GM18499 (cell line): ENCODE results near the gene SLC6A16.
"Not testable (repeated sequence)": the region's sequence is repeated elsewhere in the genome, so short reads cannot be mapped to it uniquely, and the experiment has no call there.

Experiments
- ATAC-seq: cut with Tn5 transposase; IDR thresholded peaks from one replicate; pipeline ENCODE4 v1.9.1; 2021; ENCODE audit warnings: moderate number of reproducible peaks; ENCODE audit not compliant: insufficient read depth, unreplicated experiment

Gene SLC6A16

GRCh38 chr19:49324801-49325576 is at the start of gene SLC6A16:
SLC6A16 (minus strand) TSS chr19:49325191; CDS start chr19:49311347, 13,844 bp downstream.
- ATAC-seq = no peak

- ATAC-seq = not testable (repeated sequence)
Observed at GRCh38 chr19:49373174-49373573, 48.2 kb upstream of the SLC6A16 start.

- no peak for ATAC-seq
Observed at GRCh38 chr19:49371184-49371583, 46.2 kb upstream of the SLC6A16 start.

- no peak for ATAC-seq
Observed at GRCh38 chr19:49368711-49369358, 43.8 kb upstream of the SLC6A16 start.

GRCh38 chr19:49366110-49366509 is 41.1 kb upstream of the SLC6A16 start:
- no peak for ATAC-seq

- ATAC-seq = no peak
Observed at GRCh38 chr19:49364083-49364737, 39.2 kb upstream of the SLC6A16 start.

GRCh38 chr19:49363268-49364082 is 38.5 kb upstream of the SLC6A16 start, which contains the start of gene DKKL1:
DKKL1 (plus strand) TSS chr19:49363877; CDS start chr19:49363999, 122 bp downstream.
- ATAC-seq = no peak

GRCh38 chr19:49362929-49363267 is 37.9 kb upstream of the SLC6A16 start:
- ATAC-seq = no peak

- ATAC-seq = no peak
Observed at GRCh38 chr19:49362048-49362928, 37.3 kb upstream of the SLC6A16 start, which contains the start of gene TEAD2. TEAD2 (minus strand) TSS chr19:49362416; CDS start chr19:49360075, 2,341 bp downstream.

- no peak for ATAC-seq
Observed at GRCh38 chr19:49361438-49362047, 36.6 kb upstream of the SLC6A16 start.

- no peak for ATAC-seq
Observed at GRCh38 chr19:49359851-49360820, 35.1 kb upstream of the SLC6A16 start.

GRCh38 chr19:49357186-49357585 is 32.2 kb upstream of the SLC6A16 start:
- ATAC-seq = no peak

GRCh38 chr19:49356382-49356781 is 31.4 kb upstream of the SLC6A16 start:
- no peak for ATAC-seq

- ATAC-seq = no peak
Observed at GRCh38 chr19:49355909-49356353, 30.9 kb upstream of the SLC6A16 start.

- ATAC-seq = no peak
Observed at GRCh38 chr19:49349567-49349966, 24.6 kb upstream of the SLC6A16 start.

- ATAC-seq = no peak
Observed at GRCh38 chr19:49348305-49349189, 23.6 kb upstream of the SLC6A16 start.

GRCh38 chr19:49347835-49348234 is 22.8 kb upstream of the SLC6A16 start:
- no peak for ATAC-seq
